NB4 (cell line): ENCODE results near the gene C11orf21.
A peak's percentile ranks its signal among the peaks of the same experiment; 100 is the strongest.

ENCODE experiments used
- DNase-seq: peaks from one replicate; pipeline ENCODE4 v3.0.0; 2010; ENCODE audit warnings: low read depth
- H3K4me3 ChIP-seq: one replicate; pipeline ENCODE4 v1.5.1; 2011; ENCODE audit warnings: mild to moderate bottlenecking, low read depth, low read length, moderate library complexity
- CTCF ChIP-seq: IDR thresholded peaks from one replicate; pipeline ENCODE4 v1.5.1; 2012; ENCODE audit warnings: low read depth, low read length
- MAX ChIP-seq: IDR thresholded peaks from 2 replicates; pipeline ENCODE4 v1.6.1; 2011; ENCODE audit warnings: low read depth, low read length
- MYC ChIP-seq: IDR thresholded peaks from 2 replicates; pipeline ENCODE4 v1.6.1; 2011; ENCODE audit warnings: low read depth, low read length
- POLR2A ChIP-seq: IDR thresholded peaks from 2 replicates; pipeline ENCODE4 v1.6.1; 2011; ENCODE audit warnings: mild to moderate bottlenecking; ENCODE audit not compliant: insufficient read length; ENCODE audit errors: extremely low read depth

The C11orf21 gene

GRCh38 chr11:2312232-2313042, 10.7 kb upstream of the C11orf21 start:
- peak; percentile 34 for DNase-seq
- H3K4me3 ChIP-seq, result no peak overlapping the region
- peak; percentile 5 for TF ChIP-seq POLR2A
- no peak for TF ChIP-seq MYC
- peak; percentile 6 for TF ChIP-seq CTCF

GRCh38 chr11:2311353-2312133, 9.8 kb upstream of the C11orf21 start:
- DNase-seq, result peak; percentile 16
- TF ChIP-seq POLR2A (no peak), MAX (no peak), MYC (no peak), CTCF (no peak)

GRCh38 chr11:2310786-2311352, 9.2 kb upstream of the C11orf21 start:
- no peak overlapping the region for H3K4me3 ChIP-seq
- no peak for TF ChIP-seq MYC
- no peak for TF ChIP-seq MAX
- no peak for TF ChIP-seq POLR2A
- no peak for TF ChIP-seq CTCF
- DNase-seq, result peak; percentile 5

More at GRCh38 chr11:2311353-2312133, 9.8 kb upstream of the C11orf21 start:
- H3K4me3 ChIP-seq, result no peak overlapping the region

- H3K4me3 ChIP-seq, result no peak overlapping the region
- TF ChIP-seq POLR2A (no peak), MAX (no peak), MYC (no peak), CTCF (no peak)
- peak; percentile 7 for DNase-seq
Observed at GRCh38 chr11:2310073-2310785, 8.5 kb upstream of the C11orf21 start.

- peak; percentile 14 for DNase-seq
- H3K4me3 ChIP-seq, result no peak overlapping the region
- TF ChIP-seq POLR2A (no peak), CTCF (no peak), MYC (no peak), MAX (no peak)
Observed at GRCh38 chr11:2309251-2310072, 7.7 kb upstream of the C11orf21 start.
